HFFc6 (cell line): ENCODE data around the gene MED13L. TPM values are rescaled to one million over a fixed set of nuclear protein-coding genes. Genes with fewer than 3 reads are reported as not detected.

Experiments used
- DNase-seq: peaks from one replicate; pipeline ENCODE4 v3.0.0-alpha.2; 2018
- H3K27ac Mint-ChIP-seq: 2 replicates; pipeline ENCODE4 v1.8.0; 2020; ENCODE audit warnings: mild to moderate bottlenecking, mixed read lengths
- H3K27me3 Mint-ChIP-seq: 2 replicates; pipeline ENCODE4 v1.8.0; 2021; ENCODE audit warnings: mild to moderate bottlenecking, moderate library complexity, mixed read lengths; ENCODE audit not compliant: insufficient read depth
- H3K36me3 Mint-ChIP-seq: 2 replicates; pipeline ENCODE4 v1.8.0; 2021; ENCODE audit warnings: low read depth, mixed read lengths
- H3K4me1 Mint-ChIP-seq: 2 replicates; pipeline ENCODE4 v1.8.0; 2020; ENCODE audit warnings: low read depth, mixed read lengths
- H3K4me3 Mint-ChIP-seq: 2 replicates; pipeline ENCODE4 v1.8.0; 2020; ENCODE audit warnings: mild to moderate bottlenecking, moderate library complexity, mixed read lengths
- H3K9me3 Mint-ChIP-seq: 2 replicates; pipeline ENCODE4 v1.8.0; 2020; ENCODE audit warnings: mild to moderate bottlenecking, mixed read lengths
- total RNA-seq, 6 experiments: library from RNA; stranded (reverse); fragmentation: NEBNext Ultra II Directional; extraction: Animal tissue kit (Norgen Biotek cat#: 25700); gene quantifications; 2 replicates in 1 of 6; 3 replicates in 5 of 6; pipeline ENCODE4 v1.2.3, GENCODE V29; 2021
- TF ChIP-seq, protein P1 (sequence below): fragments of 200-600 bp; sonication (generic); IDR thresholded peaks from 2 replicates; pipeline ENCODE4 v1.5.0; 2021; ENCODE audit warnings: antibody characterized with exemption, mild to moderate bottlenecking

Gene MED13L
- total RNA-seq, 6 experiments from 2014 or later: 74.5 to 84.2 (median 77.7) TPM

DNA sequence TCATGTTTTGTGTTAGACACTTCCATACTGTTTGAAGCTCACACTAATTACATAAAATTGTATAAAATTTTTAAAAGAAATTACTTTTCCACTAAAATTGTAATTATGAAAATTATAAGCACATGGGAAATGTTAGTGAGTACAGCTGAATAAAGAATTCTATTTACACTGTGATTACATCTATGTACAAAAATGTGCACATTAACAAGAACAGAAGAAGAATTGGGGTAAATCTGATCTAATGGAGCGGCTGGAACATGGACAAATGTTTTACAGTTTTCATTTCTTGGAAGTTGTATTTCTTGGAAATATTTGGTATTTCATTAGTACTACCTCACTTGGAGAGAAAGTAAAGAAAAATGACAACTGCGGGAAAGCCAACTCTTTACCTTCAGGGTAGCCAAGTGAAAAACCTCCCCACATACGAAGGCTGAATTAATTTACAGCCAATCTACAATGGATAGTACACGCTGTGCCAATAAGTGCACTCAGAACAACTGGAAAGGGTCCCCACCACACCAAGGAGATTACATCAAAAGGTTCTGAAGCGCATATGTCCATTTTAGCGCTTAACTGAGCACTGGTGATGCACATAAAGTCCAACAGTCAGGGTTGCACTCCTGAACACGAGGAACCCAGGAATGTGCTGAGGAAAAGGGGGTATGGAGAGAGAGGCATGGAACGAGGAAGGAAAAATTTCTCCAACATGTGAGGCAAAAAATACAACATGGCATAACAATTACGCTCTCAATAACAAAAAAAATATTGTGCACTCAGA, 17.5 kb downstream of the MED13L start:
- Mint-ChIP-seq H3K9me3 (no peaks in the 10 kb centered on the region), H3K27ac (peak overlapping the region; percentile 57)

DNA sequence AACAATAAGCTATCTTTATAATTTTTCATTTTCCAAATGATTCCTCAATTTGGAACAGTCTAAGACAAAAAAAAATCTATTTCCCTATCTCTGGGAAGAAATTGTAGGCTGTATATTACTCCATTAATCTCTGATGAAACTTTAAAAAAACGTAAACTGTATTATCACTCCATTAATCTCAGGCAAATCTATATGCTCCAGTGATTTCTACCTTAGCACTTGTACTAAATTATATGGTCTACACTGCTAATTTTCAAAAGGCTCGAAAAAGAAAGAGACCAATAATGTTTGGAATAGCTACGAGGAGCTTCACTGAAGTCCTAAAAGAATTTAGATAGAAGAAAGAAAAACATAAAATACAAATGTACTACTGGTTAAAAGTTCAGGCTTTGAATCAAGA, 19.7 kb downstream of the MED13L start:
- TF ChIP-seq, protein P1, sequence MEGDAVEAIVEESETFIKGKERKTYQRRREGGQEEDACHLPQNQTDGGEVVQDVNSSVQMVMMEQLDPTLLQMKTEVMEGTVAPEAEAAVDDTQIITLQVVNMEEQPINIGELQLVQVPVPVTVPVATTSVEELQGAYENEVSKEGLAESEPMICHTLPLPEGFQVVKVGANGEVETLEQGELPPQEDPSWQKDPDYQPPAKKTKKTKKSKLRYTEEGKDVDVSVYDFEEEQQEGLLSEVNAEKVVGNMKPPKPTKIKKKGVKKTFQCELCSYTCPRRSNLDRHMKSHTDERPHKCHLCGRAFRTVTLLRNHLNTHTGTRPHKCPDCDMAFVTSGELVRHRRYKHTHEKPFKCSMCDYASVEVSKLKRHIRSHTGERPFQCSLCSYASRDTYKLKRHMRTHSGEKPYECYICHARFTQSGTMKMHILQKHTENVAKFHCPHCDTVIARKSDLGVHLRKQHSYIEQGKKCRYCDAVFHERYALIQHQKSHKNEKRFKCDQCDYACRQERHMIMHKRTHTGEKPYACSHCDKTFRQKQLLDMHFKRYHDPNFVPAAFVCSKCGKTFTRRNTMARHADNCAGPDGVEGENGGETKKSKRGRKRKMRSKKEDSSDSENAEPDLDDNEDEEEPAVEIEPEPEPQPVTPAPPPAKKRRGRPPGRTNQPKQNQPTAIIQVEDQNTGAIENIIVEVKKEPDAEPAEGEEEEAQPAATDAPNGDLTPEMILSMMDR: no peak
- Mint-ChIP-seq H3K4me3 (no peak overlapping the region), H3K27me3 (no peaks in the 10 kb centered on the region), H3K27ac (no peak overlapping the region; the same call in 1 of the 2 replicates), H3K4me1 (peaks cover 81% of the 10 kb centered on the region), H3K36me3 (no peaks in the 10 kb centered on the region; the same call in none of the 2 replicates), H3K9me3 (no peaks in the 10 kb centered on the region; the same call in 1 of the 2 replicates)
- DNase-seq: no peak

More for the DNA sequence above, 17.5 kb downstream of the MED13L start:
- DNase-seq: no peak
- Mint-ChIP-seq H3K4me3 (peak overlapping the region; percentile 33; the same call in 1 of the 2 replicates), H3K27me3 (no peaks in the 10 kb centered on the region), H3K36me3 (no peaks in the 10 kb centered on the region), H3K4me1 (peaks cover 72% of the 10 kb centered on the region)
- TF ChIP-seq, protein P1: no peak

DNA sequence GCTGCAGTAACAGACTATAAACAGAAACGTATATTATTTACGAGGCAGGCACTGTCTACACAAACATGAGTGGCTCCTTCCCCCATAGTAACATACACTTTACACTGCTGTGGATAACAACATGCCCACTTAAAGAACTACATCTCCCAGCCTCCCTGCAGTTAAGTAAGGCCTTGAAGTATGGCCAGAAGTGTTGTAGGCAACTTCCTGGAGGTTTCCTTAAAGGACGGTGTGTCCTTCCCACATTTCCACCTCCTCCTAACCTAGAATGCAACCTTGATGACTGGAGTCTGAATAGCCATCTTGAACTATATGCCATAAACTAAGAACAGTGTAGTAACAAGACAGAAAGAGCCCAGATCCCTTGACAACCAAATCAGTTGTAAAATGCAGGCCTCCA, 20.3 kb downstream of the MED13L start:
- H3K27me3 Mint-ChIP-seq: no peaks in the 10 kb centered on the region

DNA sequence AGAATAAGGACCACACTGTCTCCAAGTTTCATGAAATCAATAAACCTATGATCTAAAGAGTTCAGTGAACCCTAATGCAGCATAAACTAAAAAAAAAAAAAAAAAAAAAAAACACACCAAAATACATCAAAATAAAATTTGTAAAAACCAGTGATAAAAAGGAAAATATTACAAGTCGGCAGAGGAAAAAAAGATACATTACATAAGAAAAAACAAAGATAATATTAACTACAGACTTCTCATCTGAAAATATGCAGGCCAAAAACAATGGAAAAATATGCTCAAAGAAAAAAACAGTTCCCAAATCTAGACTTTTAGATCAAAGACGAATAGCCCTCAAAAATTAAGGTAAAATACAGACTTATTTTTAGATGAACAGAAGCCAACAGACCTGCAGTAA, 27.6 kb downstream of the MED13L start:
- TF ChIP-seq, protein P1: no peak
- peaks cover 34% of the 10 kb centered on the region for H3K9me3 Mint-ChIP-seq
- H3K27ac Mint-ChIP-seq: no peak overlapping the region

More for the DNA sequence above, 20.3 kb downstream of the MED13L start:
- no peak overlapping the region for H3K4me3 Mint-ChIP-seq
- peaks cover 6% of the 10 kb centered on the region; the same call in 1 of the 2 replicates for H3K9me3 Mint-ChIP-seq
- DNase-seq: no peak
- peaks cover 6% of the 10 kb centered on the region for H3K36me3 Mint-ChIP-seq
- TF ChIP-seq, protein P1: no peak
- peak overlapping the region; percentile 57 for H3K27ac Mint-ChIP-seq
- peaks cover 80% of the 10 kb centered on the region for H3K4me1 Mint-ChIP-seq

DNA sequence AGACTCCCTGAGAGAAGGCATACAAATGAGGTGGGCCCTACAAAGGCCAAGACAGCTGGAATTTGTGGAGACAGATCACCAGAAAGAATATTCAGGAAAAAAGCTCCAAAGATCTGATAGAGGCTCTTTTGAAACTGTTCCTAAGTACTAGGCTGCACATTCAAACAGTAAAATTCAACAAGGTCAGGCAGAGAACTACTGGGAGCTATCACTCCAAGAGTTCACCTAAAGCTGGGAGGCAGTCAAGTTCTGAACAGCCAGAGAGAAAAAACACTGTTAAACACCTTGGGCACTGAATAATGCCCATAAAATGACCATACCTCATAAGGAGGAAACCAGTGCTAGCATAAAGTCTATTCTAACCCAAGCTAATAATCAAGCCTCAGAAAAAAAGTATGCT, 28.6 kb downstream of the MED13L start:
- Mint-ChIP-seq H3K27me3 (no peaks in the 10 kb centered on the region; the same call in 1 of the 2 replicates), H3K27ac (no peak overlapping the region), H3K36me3 (peaks cover 29% of the 10 kb centered on the region), H3K4me3 (no peak overlapping the region), H3K9me3 (peaks cover 34% of the 10 kb centered on the region), H3K4me1 (peaks cover 60% of the 10 kb centered on the region)
- TF ChIP-seq, protein P1: no peak
- no peak for DNase-seq

More for the DNA sequence above, 27.6 kb downstream of the MED13L start:
- Mint-ChIP-seq H3K36me3 (peaks cover 29% of the 10 kb centered on the region), H3K4me3 (no peak overlapping the region), H3K4me1 (peaks cover 60% of the 10 kb centered on the region), H3K27me3 (no peaks in the 10 kb centered on the region; the same call in 1 of the 2 replicates)
- DNase-seq: no peak
